ENCODE measurements around the gene PCNT.
"Not testable (repeated sequence)": the region's sequence is repeated elsewhere in the genome, so short reads cannot be mapped to it uniquely, and the experiment has no call there.

- not testable (repeated sequence) for TF ChIP-seq CTCF, POLR2A (IDR thresholded peaks at IDR 0.05)
These were observed 141.2 kb downstream of the PCNT start for GRCh38 chr21:46465153-46465552.
